Endothelial cell of umbilical vein (primary cell): Measurements from ENCODE around the gene SLC12A3.
A peak's percentile ranks its signal among the peaks of the same experiment; 100 is the strongest.

Experiments
- CTCF ChIP-seq, 2 donors: IDR thresholded peaks; 1 replicate in 1 of 2; 2 replicates in 1 of 2; pipeline ENCODE4 v1.5.1; 2011; ENCODE audit warnings: low read length in 2 of 2, mild to moderate bottlenecking in 2 of 2, moderate library complexity in 2 of 2, control low read depth in 1 of 2, inconsistent platforms in 1 of 2, low read depth in 1 of 2; ENCODE audit not compliant: insufficient read depth in 1 of 2; ENCODE audit errors: extremely low read depth in 1 of 2
- EZH2 ChIP-seq: IDR thresholded peaks from 2 replicates; pipeline ENCODE4 v1.6.1; 2012; ENCODE audit warnings: borderline replicate concordance, low read depth, mild to moderate bottlenecking, moderate library complexity, low read length, inconsistent platforms; ENCODE audit not compliant: severe bottlenecking
- FOS ChIP-seq: IDR thresholded peaks from 2 replicates; pipeline ENCODE4 v1.6.1; 2011; ENCODE audit warnings: mild to moderate bottlenecking, low read length, moderate library complexity, borderline replicate concordance; ENCODE audit not compliant: insufficient read depth
- GATA2 ChIP-seq: IDR thresholded peaks from 2 replicates; pipeline ENCODE4 v1.7.0; 2011; ENCODE audit warnings: low read depth, mild to moderate bottlenecking, moderate library complexity, mixed read lengths, low read length; ENCODE audit not compliant: insufficient read length, insufficient read depth
- JUN ChIP-seq: IDR thresholded peaks from 2 replicates; pipeline ENCODE4 v1.6.1; 2011; ENCODE audit warnings: borderline replicate concordance, low read depth; ENCODE audit not compliant: insufficient read length, insufficient read depth
- MYC ChIP-seq: IDR thresholded peaks from one replicate; pipeline ENCODE4 v1.6.1; 2011; ENCODE audit warnings: mild to moderate bottlenecking, low read depth, low read length
- POLR2A ChIP-seq: IDR thresholded peaks from 2 replicates; pipeline ENCODE4 v1.6.1; 2012; ENCODE audit warnings: low read depth, mild to moderate bottlenecking, control low read depth, low read length
- POLR2AphosphoS5 ChIP-seq: IDR thresholded peaks from 2 replicates; pipeline ENCODE4 v1.6.1; 2012; ENCODE audit warnings: low read depth, mild to moderate bottlenecking, control low read depth, low read length, moderate library complexity; ENCODE audit not compliant: insufficient read depth
- TF ChIP-seq, protein P1 (sequence below): IDR thresholded peaks from 2 replicates; pipeline ENCODE4 v1.6.1; 2011; ENCODE audit not compliant: insufficient read depth, insufficient read length

DNA sequence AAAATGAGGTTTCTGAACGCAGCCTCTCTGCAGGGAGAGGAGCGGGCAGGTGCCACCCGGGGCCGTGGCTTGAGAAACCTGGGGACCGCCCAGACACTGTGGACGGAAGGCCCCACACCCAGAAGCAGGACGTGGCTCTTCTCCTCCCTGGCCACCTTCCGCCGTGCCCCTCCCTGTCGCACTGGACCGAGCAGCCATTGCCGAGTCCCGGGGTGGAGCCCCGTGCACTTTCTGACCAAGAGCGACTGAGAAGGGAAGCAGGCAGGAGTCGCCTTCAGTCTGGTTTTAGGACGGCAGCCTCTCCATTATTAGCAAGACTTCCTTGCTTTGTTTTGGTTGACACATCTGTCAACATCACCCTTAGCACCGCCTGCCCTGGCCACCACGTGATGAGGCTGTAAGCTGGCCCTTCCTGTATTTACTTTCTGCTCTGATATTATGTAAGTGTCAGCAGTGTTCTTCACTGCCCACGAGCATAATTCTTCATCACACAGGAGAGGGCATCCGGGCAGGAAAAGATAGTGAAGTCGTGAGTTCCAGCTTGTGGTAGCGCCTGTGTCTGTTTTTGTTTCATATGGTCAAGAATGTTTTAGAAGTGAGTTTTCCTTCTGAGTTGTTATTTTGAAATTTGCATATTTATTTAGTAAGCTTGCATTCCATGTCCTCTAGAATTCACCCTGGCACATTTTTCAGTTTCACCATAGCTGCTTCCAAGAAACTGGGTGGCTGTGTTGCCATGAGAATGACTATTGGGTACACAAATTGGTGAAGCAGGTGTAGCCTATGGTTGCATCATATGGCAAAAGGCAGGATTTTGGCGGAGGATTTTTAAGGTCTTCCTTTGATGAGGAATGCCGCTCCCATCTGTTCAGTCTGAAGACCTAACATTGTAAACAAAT is 68.0 kb downstream of the SLC12A3 start:
- TF ChIP-seq CTCF (IDR thresholded peaks at IDR 0.05; ENCODE audit: extremely low read depth in 1 of 2, insufficient read depth in 1 of 2, low read depth in 1 of 2, low read length in 2 of 2) (no peak), POLR2AphosphoS5 (peak; percentile 57), POLR2A (no peak), EZH2 (no peak), GATA2 (no peak), MYC (no peak), JUN (no peak), FOS (no peak)
- TF ChIP-seq, protein P1, sequence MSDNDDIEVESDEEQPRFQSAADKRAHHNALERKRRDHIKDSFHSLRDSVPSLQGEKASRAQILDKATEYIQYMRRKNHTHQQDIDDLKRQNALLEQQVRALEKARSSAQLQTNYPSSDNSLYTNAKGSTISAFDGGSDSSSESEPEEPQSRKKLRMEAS = peak; percentile 97
